GM03348 (cell line): Measurements from ENCODE around the gene ADAM19.

Experiments
- DNase-seq: peaks from one replicate; pipeline ENCODE4 v3.0.0; 2012; ENCODE audit warnings: low spot score

The ADAM19 gene

GRCh38 chr5:157513182-157513581 lies 62.4 kb downstream of the ADAM19 start:
- DNase-seq, result no peak

GRCh38 chr5:157511651-157512644 lies 63.6 kb downstream of the ADAM19 start:
- DNase-seq, result peak; percentile 94

GRCh38 chr5:157510682-157511081 lies 64.9 kb downstream of the ADAM19 start:
- DNase-seq, result no peak

GRCh38 chr5:157509587-157509986 lies 66.0 kb downstream of the ADAM19 start:
- no peak for DNase-seq

- DNase-seq, result no peak
Measured at GRCh38 chr5:157509093-157509492, 66.5 kb downstream of the ADAM19 start.

- DNase-seq, result no peak
Measured at GRCh38 chr5:157506981-157507780, 68.4 kb downstream of the ADAM19 start.

- DNase-seq, result no peak
Measured at GRCh38 chr5:157506066-157506590, 69.4 kb downstream of the ADAM19 start.

- DNase-seq, result no peak
Measured at GRCh38 chr5:157505496-157505895, 70.1 kb downstream of the ADAM19 start.

- no peak for DNase-seq
Measured at GRCh38 chr5:157504053-157504452, 71.5 kb downstream of the ADAM19 start.

- DNase-seq, result no peak
Measured at GRCh38 chr5:157502143-157502647, 73.4 kb downstream of the ADAM19 start.

GRCh38 chr5:157497875-157498611 lies 77.5 kb downstream of the ADAM19 start:
- DNase-seq, result no peak

GRCh38 chr5:157496864-157497263 lies 78.7 kb downstream of the ADAM19 start:
- DNase-seq, result no peak

- no peak for DNase-seq
Measured at GRCh38 chr5:157494178-157494832, 81.3 kb downstream of the ADAM19 start.

- no peak for DNase-seq
Measured at GRCh38 chr5:157492886-157493285, 82.7 kb downstream of the ADAM19 start.

- no peak for DNase-seq
Measured at GRCh38 chr5:157491471-157491995, 84.0 kb downstream of the ADAM19 start.

- no peak for DNase-seq
Measured at GRCh38 chr5:157487358-157487757, 88.2 kb downstream of the ADAM19 start.

GRCh38 chr5:157486861-157487260 lies 88.7 kb downstream of the ADAM19 start:
- DNase-seq, result no peak

- no peak for DNase-seq
Measured at GRCh38 chr5:157486221-157486681, 89.3 kb downstream of the ADAM19 start.

- no peak for DNase-seq
Measured at GRCh38 chr5:157485811-157486210, 89.8 kb downstream of the ADAM19 start.

GRCh38 chr5:157485340-157485739 lies 90.2 kb downstream of the ADAM19 start:
- DNase-seq, result no peak

- peak; percentile 70 for DNase-seq
Measured at GRCh38 chr5:157484768-157485167, 90.8 kb downstream of the ADAM19 start.
